ENCODE data around the gene NFU1.

GRCh38 chr2:69386789-69387734 is 50.2 kb downstream of the NFU1 start, which contains the start of gene GFPT1:
- TF ChIP-seq CTCF (IDR thresholded peaks at IDR 0.05) = no peak
- peak; percentile 22 for TF ChIP-seq POLR2A (IDR thresholded peaks at IDR 0.05)
- TF ChIP-seq POLR2AphosphoS5 (IDR thresholded peaks at IDR 0.05) = peak; percentile 41 to 80 (median 69)
